ENCODE results near the gene TRIM38.
A peak's percentile ranks its signal among the peaks of the same experiment; 100 is the strongest.
"Not testable (repeated sequence)": the region's sequence is repeated elsewhere in the genome, so short reads cannot be mapped to it uniquely, and the experiment has no call there.

TRIM38 gene

GRCh38 chr6:25962149-25963127, at the start of gene TRIM38:
TRIM38 (plus strand) TSS chr6:25962802; CDS start chr6:25966523, 3,721 bp downstream.
- DNase-seq (ENCODE audit: low read depth in 2 of 2): peak; percentile 23 to 68

- no peak for DNase-seq (ENCODE audit: low read depth in 2 of 2)
Observed at GRCh38 chr6:25913741-25914140, 48.9 kb upstream of the TRIM38 start.

GRCh38 chr6:25916330-25916729, 46.3 kb upstream of the TRIM38 start:
- no peak for DNase-seq (ENCODE audit: low read depth in 2 of 2)

GRCh38 chr6:25916789-25917490, 45.7 kb upstream of the TRIM38 start:
- DNase-seq (ENCODE audit: low read depth in 2 of 2): no peak

GRCh38 chr6:25918083-25918683, 44.4 kb upstream of the TRIM38 start:
- no peak for DNase-seq (ENCODE audit: low read depth in 2 of 2)

- DNase-seq (ENCODE audit: low read depth in 2 of 2): no peak
Observed at GRCh38 chr6:25919657-25920056, 42.9 kb upstream of the TRIM38 start.

GRCh38 chr6:25921525-25922203, 40.9 kb upstream of the TRIM38 start:
- no peak for DNase-seq (ENCODE audit: low read depth in 2 of 2)

- DNase-seq (ENCODE audit: low read depth in 2 of 2): no peak
Observed at GRCh38 chr6:25922301-25922700, 40.3 kb upstream of the TRIM38 start.

- no peak for DNase-seq (ENCODE audit: low read depth in 2 of 2)
Observed at GRCh38 chr6:25925876-25926275, 36.7 kb upstream of the TRIM38 start.

GRCh38 chr6:25927178-25927577, 35.4 kb upstream of the TRIM38 start:
- no peak for DNase-seq (ENCODE audit: low read depth in 2 of 2)

- no peak for DNase-seq (ENCODE audit: low read depth in 2 of 2)
Observed at GRCh38 chr6:25927756-25928216, 34.8 kb upstream of the TRIM38 start.

- no peak for DNase-seq (ENCODE audit: low read depth in 2 of 2)
Observed at GRCh38 chr6:25928562-25929324, 33.9 kb upstream of the TRIM38 start.

GRCh38 chr6:25929785-25930184, 32.8 kb upstream of the TRIM38 start:
- DNase-seq (ENCODE audit: low read depth in 2 of 2): not testable (repeated sequence)

- DNase-seq (ENCODE audit: low read depth in 2 of 2): no peak
Observed at GRCh38 chr6:25930532-25931410, 31.8 kb upstream of the TRIM38 start, which contains the start of gene SLC17A2. SLC17A2 (minus strand) TSS chr6:25930691; CDS start chr6:25925796, 4,895 bp downstream.

GRCh38 chr6:25931411-25931709, 31.2 kb upstream of the TRIM38 start:
- no peak for DNase-seq (ENCODE audit: low read depth in 2 of 2)

- DNase-seq (ENCODE audit: low read depth in 2 of 2): no peak
Observed at GRCh38 chr6:25934156-25934555, 28.4 kb upstream of the TRIM38 start.

GRCh38 chr6:25934735-25935313, 27.8 kb upstream of the TRIM38 start:
- DNase-seq (ENCODE audit: low read depth in 2 of 2): no peak

- DNase-seq (ENCODE audit: low read depth in 2 of 2): no peak
Observed at GRCh38 chr6:25935953-25936352, 26.6 kb upstream of the TRIM38 start.

- DNase-seq (ENCODE audit: low read depth in 2 of 2): no peak
Observed at GRCh38 chr6:25939593-25939992, 23.0 kb upstream of the TRIM38 start.

Data from stimulated activated CD8-positive, alpha-beta memory T cell treated with anti-CD3 and anti-CD28 coated beads, Interleukin-15, amount 100 ng/mL, for 4 hours (primary cell).